Activated CD4-positive, alpha-beta T cell treated with anti-CD3 and anti-CD28 coated beads, Interleukin-2, amount 50 U/mL, for 48 hours (primary cell): ENCODE measurements around the gene PTPMT1.

Source experiments
- DNase-seq, 2 experiments: peaks; one replicate each; pipeline ENCODE4 v3.0.0-alpha.2; 2020

PTPMT1 gene

DNA sequence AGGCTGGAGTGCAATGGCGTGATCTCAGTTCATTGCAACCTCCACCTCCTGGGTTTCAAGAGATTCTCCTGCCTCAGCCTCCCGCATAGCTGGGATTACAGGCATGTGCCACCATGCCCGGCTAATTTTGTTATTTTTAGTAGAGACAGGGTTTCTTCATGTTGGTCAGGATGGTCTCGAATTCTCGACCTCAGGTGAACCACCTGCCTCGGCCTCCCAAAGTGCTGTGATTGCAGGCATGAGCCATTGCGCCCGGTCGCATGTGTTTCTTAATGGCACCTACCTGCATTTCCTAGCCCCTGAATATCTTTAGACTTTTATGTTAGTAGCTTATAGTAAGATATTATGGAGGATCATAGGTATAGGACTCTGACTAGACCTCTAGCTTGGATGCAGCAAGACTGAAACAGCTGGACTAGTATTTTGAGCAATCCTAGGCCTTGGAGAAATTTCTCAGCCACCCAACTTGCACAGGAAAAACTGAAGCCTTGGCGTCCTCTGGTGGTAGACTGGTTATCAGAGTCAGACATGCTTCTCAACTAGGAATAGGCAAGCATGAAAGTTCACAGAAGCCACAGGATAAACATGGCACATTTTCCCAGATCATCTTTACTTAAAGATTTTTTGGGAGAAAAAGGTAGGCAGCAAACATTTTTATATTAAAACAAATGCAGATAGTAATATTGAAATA lies 51.5 kb downstream of the PTPMT1 start:
- DNase-seq, result peak in 1 of 2 experiments; percentile 16

DNA sequence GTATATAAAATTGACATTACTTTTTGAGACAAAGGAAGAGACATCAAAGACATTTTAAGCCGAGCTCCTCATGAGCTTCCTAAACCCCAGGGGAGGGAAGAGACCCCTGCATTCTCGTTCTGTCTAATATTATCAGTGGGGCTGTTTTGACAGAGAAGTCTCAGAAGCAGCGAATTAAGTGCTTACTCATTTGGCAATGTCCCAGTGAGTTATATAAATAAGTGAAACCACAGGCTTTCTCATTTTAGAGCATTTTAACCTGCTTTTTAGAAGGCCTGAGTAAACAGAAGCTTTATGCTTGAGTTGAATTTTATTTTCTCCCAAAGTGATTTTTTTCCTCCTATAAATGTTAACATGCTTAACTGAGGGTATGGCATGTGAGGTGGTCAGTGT lies 52.0 kb downstream of the PTPMT1 start:
- DNase-seq, result no peak

DNA sequence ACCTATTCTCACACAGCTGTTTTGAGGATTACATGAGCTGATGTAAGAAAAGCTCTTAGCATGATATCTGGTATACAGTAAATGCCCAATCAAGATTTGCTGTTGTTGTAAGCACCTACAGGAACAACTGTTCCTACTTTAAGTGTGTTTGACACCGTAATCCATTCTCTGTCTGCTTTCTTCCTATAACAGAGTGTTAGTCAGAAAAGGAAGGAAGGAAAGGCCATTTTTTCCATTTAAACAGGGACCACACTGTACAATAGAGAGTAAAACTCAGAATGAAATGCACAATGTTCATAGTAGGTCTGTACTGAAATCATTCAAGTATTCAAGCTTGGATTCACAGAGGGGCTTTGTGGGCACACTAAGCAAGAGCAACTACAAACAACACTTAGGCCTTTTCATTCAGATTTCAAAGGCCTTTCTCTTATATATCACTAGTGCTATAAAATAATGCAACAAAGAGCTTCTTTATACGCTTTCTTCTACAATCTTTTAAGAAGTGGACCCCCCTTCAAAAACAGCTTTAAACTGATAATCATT lies 55.5 kb downstream of the PTPMT1 start:
- no peak for DNase-seq
